Activated CD4-positive, alpha-beta T cell treated with anti-CD3 and anti-CD28 coated beads, Interleukin-2, amount 10 ng/mL, durations not matched to agents 7 days and 5 days (primary cell): ENCODE data around the gene MRPL40. TPM values are rescaled to one million over a fixed set of nuclear protein-coding genes. Genes with fewer than 3 reads are reported as not detected.

Experiments
- CTCF ChIA-PET: fragments of 350-600 bp; sonication (Branson Sonifier 250); formaldehyde crosslinking; loops from one replicate; lab custom pipeline; 2021; ENCODE audit warnings: antibody characterized with exemption; lab: Charles Lee
- POLR2A ChIA-PET: fragments of 350-600 bp; sonication (Branson Sonifier 250); formaldehyde crosslinking; loops from one replicate; lab custom pipeline; 2021; ENCODE audit warnings: antibody characterized with exemption; lab: Charles Lee
- DNase-seq: peaks from one replicate; pipeline ENCODE4 v3.0.0-alpha.2; 2020
- H3K27ac Mint-ChIP-seq: one replicate; pipeline ENCODE4 v1.8.0; 2021; ENCODE audit warnings: mild to moderate bottlenecking, moderate library complexity, mixed read lengths
- H3K27me3 Mint-ChIP-seq: one replicate; pipeline ENCODE4 v1.8.0; 2021; ENCODE audit warnings: mixed read lengths
- H3K36me3 Mint-ChIP-seq: one replicate; pipeline ENCODE4 v1.8.0; 2021; ENCODE audit warnings: low read depth, mixed read lengths
- H3K4me1 Mint-ChIP-seq: one replicate; pipeline ENCODE4 v1.8.0; 2021; ENCODE audit warnings: mixed read lengths
- H3K4me3 Mint-ChIP-seq: one replicate; pipeline ENCODE4 v1.8.0; 2021; ENCODE audit warnings: mild to moderate bottlenecking, moderate library complexity, mixed read lengths
- H3K9me3 Mint-ChIP-seq: one replicate; pipeline ENCODE4 v1.8.0; 2021; ENCODE audit warnings: mixed read lengths
- total RNA-seq, 2 experiments: library from RNA; stranded (reverse); gene quantifications; one replicate each; pipeline ENCODE4 v1.2.3, GENCODE V29; 2021

Gene MRPL40
- total RNA-seq: 10 to 100 TPM; 19.7 to 19.9 TPM

GRCh38 chr22:19432133-19432851, at the start of gene MRPL40:
TSS of gene MRPL40 (plus strand) at chr22:19432545. CDS start at chr22:19432555, 10 bp downstream.
- H3K4me3 Mint-ChIP-seq: peak within 1 kb of the TSS; percentile 81
- ChIA-PET CTCF (interaction anchor here (0.9 to 1.5 kb wide), 2 partner anchors 10 to 19 kb away, joined by 3 to 6 read pairs; no protein-coding TSS in a partner anchor), POLR2A (interaction anchor here (1.0 to 1.4 kb wide), 2 partner anchors 12 to 15 kb away, joined by 3 to 5 read pairs; partner anchors contain the start of gene C22orf39)
- H3K9me3 Mint-ChIP-seq: no peaks in the 10 kb centered on the region
- DNase-seq: peak; percentile 90
- peaks cover 34% of the 10 kb centered on the region for H3K4me1 Mint-ChIP-seq
- peaks cover 35% of the 10 kb centered on the region for H3K36me3 Mint-ChIP-seq
- H3K27me3 Mint-ChIP-seq: no peaks in the 10 kb centered on the region
- H3K27ac Mint-ChIP-seq: peak within 1 kb of the TSS; percentile 97

GRCh38 chr22:19383292-19383691, 49.1 kb upstream of the MRPL40 start:
- no peaks in the 10 kb centered on the region for H3K27me3 Mint-ChIP-seq
- H3K4me1 Mint-ChIP-seq: no peaks in the 10 kb centered on the region
- H3K9me3 Mint-ChIP-seq: no peaks in the 10 kb centered on the region
- peaks cover 48% of the 10 kb centered on the region for H3K36me3 Mint-ChIP-seq
- POLR2A ChIA-PET: no interaction called here
- no peak overlapping the region for H3K27ac Mint-ChIP-seq
- DNase-seq: no peak
- H3K4me3 Mint-ChIP-seq: no peak overlapping the region
- CTCF ChIA-PET: no interaction called here

GRCh38 chr22:19385221-19385906, 47.0 kb upstream of the MRPL40 start:
- CTCF ChIA-PET: no interaction called here

GRCh38 chr22:19386248-19386647, 46.1 kb upstream of the MRPL40 start:
- DNase-seq: no peak
- H3K9me3 Mint-ChIP-seq: no peaks in the 10 kb centered on the region
- H3K27me3 Mint-ChIP-seq: no peaks in the 10 kb centered on the region
- no peaks in the 10 kb centered on the region for H3K4me1 Mint-ChIP-seq
- ChIA-PET POLR2A (no interaction called here), CTCF (no interaction called here)
- no peak overlapping the region for H3K4me3 Mint-ChIP-seq
- H3K36me3 Mint-ChIP-seq: peaks cover 59% of the 10 kb centered on the region
- no peak overlapping the region for H3K27ac Mint-ChIP-seq

More at GRCh38 chr22:19385221-19385906, 47.0 kb upstream of the MRPL40 start:
- Mint-ChIP-seq H3K4me1 (no peaks in the 10 kb centered on the region), H3K27me3 (no peaks in the 10 kb centered on the region), H3K27ac (no peak overlapping the region), H3K4me3 (no peak overlapping the region), H3K9me3 (no peaks in the 10 kb centered on the region), H3K36me3 (peaks cover 59% of the 10 kb centered on the region)
- no peak for DNase-seq
- POLR2A ChIA-PET: no interaction called here

- peaks cover 54% of the 10 kb centered on the region for H3K36me3 Mint-ChIP-seq
- no peaks in the 10 kb centered on the region for H3K4me1 Mint-ChIP-seq
- no peak for DNase-seq
- no peak overlapping the region for H3K27ac Mint-ChIP-seq
- H3K4me3 Mint-ChIP-seq: no peak overlapping the region
- POLR2A ChIA-PET: no interaction called here
- CTCF ChIA-PET: no interaction called here
- H3K27me3 Mint-ChIP-seq: no peaks in the 10 kb centered on the region
- H3K9me3 Mint-ChIP-seq: no peaks in the 10 kb centered on the region
Observed at GRCh38 chr22:19387038-19387437, 45.3 kb upstream of the MRPL40 start.

GRCh38 chr22:19387575-19387974, 44.8 kb upstream of the MRPL40 start:
- Mint-ChIP-seq H3K4me1 (no peaks in the 10 kb centered on the region), H3K27ac (no peak overlapping the region), H3K9me3 (no peaks in the 10 kb centered on the region), H3K4me3 (no peak overlapping the region), H3K36me3 (peaks cover 50% of the 10 kb centered on the region), H3K27me3 (no peaks in the 10 kb centered on the region)
- CTCF ChIA-PET: no interaction called here
- POLR2A ChIA-PET: no interaction called here
- no peak for DNase-seq

- Mint-ChIP-seq H3K27me3 (no peaks in the 10 kb centered on the region), H3K4me1 (peaks cover 6% of the 10 kb centered on the region), H3K36me3 (peaks cover 45% of the 10 kb centered on the region), H3K4me3 (no peak overlapping the region), H3K9me3 (no peaks in the 10 kb centered on the region), H3K27ac (no peak overlapping the region)
- DNase-seq: no peak
- POLR2A ChIA-PET: no interaction called here
- CTCF ChIA-PET: interaction anchor here (0.9 to 1.0 kb wide), 2 partner anchors 19 to 26 kb away, joined by 3 to 5 read pairs; no protein-coding TSS in a partner anchor
Observed at GRCh38 chr22:19393704-19394103, 38.6 kb upstream of the MRPL40 start.

GRCh38 chr22:19394274-19395050, 37.9 kb upstream of the MRPL40 start:
- POLR2A ChIA-PET: no interaction called here
- Mint-ChIP-seq H3K27ac (no peak overlapping the region), H3K9me3 (no peaks in the 10 kb centered on the region), H3K36me3 (peaks cover 46% of the 10 kb centered on the region), H3K4me1 (peaks cover 6% of the 10 kb centered on the region), H3K4me3 (no peak overlapping the region), H3K27me3 (no peaks in the 10 kb centered on the region)
- no peak for DNase-seq
- CTCF ChIA-PET: interaction anchor here (0.9 to 1.2 kb wide), 3 partner anchors 20 to 41 kb away, joined by 3 to 5 read pairs (median 3); no protein-coding TSS in a partner anchor

GRCh38 chr22:19395276-19395675, 37.1 kb upstream of the MRPL40 start:
- H3K4me3 Mint-ChIP-seq: no peak overlapping the region
- peak overlapping the region; percentile 14 for H3K27ac Mint-ChIP-seq
- DNase-seq: no peak
- peaks cover 40% of the 10 kb centered on the region for H3K36me3 Mint-ChIP-seq
- no peaks in the 10 kb centered on the region for H3K27me3 Mint-ChIP-seq
- peaks cover 6% of the 10 kb centered on the region for H3K4me1 Mint-ChIP-seq
- POLR2A ChIA-PET: no interaction called here
- no peaks in the 10 kb centered on the region for H3K9me3 Mint-ChIP-seq
- CTCF ChIA-PET: interaction anchor here (0.6 to 1.2 kb wide), 2 partner anchors 11 to 41 kb away, joined by 3 read pairs; no protein-coding TSS in a partner anchor

GRCh38 chr22:19396561-19396933, 35.8 kb upstream of the MRPL40 start:
- POLR2A ChIA-PET: no interaction called here
- Mint-ChIP-seq H3K4me1 (peaks cover 6% of the 10 kb centered on the region), H3K4me3 (no peak overlapping the region), H3K27me3 (no peaks in the 10 kb centered on the region), H3K27ac (no peak overlapping the region), H3K36me3 (peaks cover 45% of the 10 kb centered on the region), H3K9me3 (no peaks in the 10 kb centered on the region)
- DNase-seq: no peak
- CTCF ChIA-PET: interaction anchor here (0.6 to 1.4 kb wide), 4 partner anchors 10 to 218 kb away, joined by 3 to 4 read pairs (median 3); partner anchors contain the start of gene SLC25A1

- Mint-ChIP-seq H3K4me1 (peaks cover 6% of the 10 kb centered on the region), H3K27ac (no peak overlapping the region), H3K27me3 (no peaks in the 10 kb centered on the region), H3K36me3 (peaks cover 46% of the 10 kb centered on the region), H3K4me3 (no peak overlapping the region), H3K9me3 (no peaks in the 10 kb centered on the region)
- ChIA-PET POLR2A (no interaction called here), CTCF (interaction anchor here (0.6 to 1.4 kb wide), 4 partner anchors 9 to 218 kb away, joined by 3 to 4 read pairs (median 3); partner anchors contain the start of gene SLC25A1)
- DNase-seq: no peak
Observed at GRCh38 chr22:19396934-19397733, 35.2 kb upstream of the MRPL40 start.

GRCh38 chr22:19397734-19398104, 34.6 kb upstream of the MRPL40 start:
- Mint-ChIP-seq H3K27me3 (no peaks in the 10 kb centered on the region), H3K36me3 (peaks cover 43% of the 10 kb centered on the region), H3K4me1 (peaks cover 6% of the 10 kb centered on the region), H3K9me3 (no peaks in the 10 kb centered on the region), H3K4me3 (no peak overlapping the region), H3K27ac (no peak overlapping the region)
- POLR2A ChIA-PET: no interaction called here
- no peak for DNase-seq
- CTCF ChIA-PET: interaction anchor here (0.9 to 1.4 kb wide), 2 partner anchors 8 to 219 kb away, joined by 3 read pairs; partner anchors contain the start of gene SLC25A1
